HG02970 (cell line): ENCODE data around the gene LPCAT1.
"Not testable (repeated sequence)": the region's sequence is repeated elsewhere in the genome, so short reads cannot be mapped to it uniquely, and the experiment has no call there.

Experiments
- ATAC-seq: cut with Tn5 transposase; IDR thresholded peaks from one replicate; pipeline ENCODE4 v1.9.1; 2021; ENCODE audit warnings: mild to moderate bottlenecking, moderate library complexity, moderate number of reproducible peaks; ENCODE audit not compliant: unreplicated experiment, low FRiP score

The LPCAT1 gene

GRCh38 chr5:1468629-1469527, 54.9 kb downstream of the LPCAT1 start:
- no peak for ATAC-seq

- no peak for ATAC-seq
Measured at GRCh38 chr5:1468247-1468612, 55.5 kb downstream of the LPCAT1 start.

- ATAC-seq = no peak
Measured at GRCh38 chr5:1467341-1468246, 56.2 kb downstream of the LPCAT1 start.

- no peak for ATAC-seq
Measured at GRCh38 chr5:1466631-1467265, 57.0 kb downstream of the LPCAT1 start.

- no peak for ATAC-seq
Measured at GRCh38 chr5:1465966-1466471, 57.7 kb downstream of the LPCAT1 start.

GRCh38 chr5:1465117-1465516, 58.6 kb downstream of the LPCAT1 start:
- no peak for ATAC-seq

- no peak for ATAC-seq
Measured at GRCh38 chr5:1464511-1464910, 59.2 kb downstream of the LPCAT1 start.

GRCh38 chr5:1464096-1464446, 59.7 kb downstream of the LPCAT1 start:
- no peak for ATAC-seq

GRCh38 chr5:1463326-1464095, 60.2 kb downstream of the LPCAT1 start:
- no peak for ATAC-seq

- ATAC-seq = no peak
Measured at GRCh38 chr5:1462358-1462757, 61.4 kb downstream of the LPCAT1 start.

GRCh38 chr5:1461396-1461795, 62.4 kb downstream of the LPCAT1 start:
- ATAC-seq = no peak

- ATAC-seq = no peak
Measured at GRCh38 chr5:1460054-1460682, 63.6 kb downstream of the LPCAT1 start.

GRCh38 chr5:1459435-1459834, 64.3 kb downstream of the LPCAT1 start:
- not testable (repeated sequence) for ATAC-seq

- ATAC-seq = not testable (repeated sequence)
Measured at GRCh38 chr5:1456110-1456881, 67.5 kb downstream of the LPCAT1 start.

- ATAC-seq = no peak
Measured at GRCh38 chr5:1453613-1454012, 70.1 kb downstream of the LPCAT1 start.

GRCh38 chr5:1449081-1449630, 74.6 kb downstream of the LPCAT1 start:
- ATAC-seq = no peak

GRCh38 chr5:1448511-1449011, 75.2 kb downstream of the LPCAT1 start:
- no peak for ATAC-seq

- ATAC-seq = no peak
Measured at GRCh38 chr5:1447671-1448361, 75.9 kb downstream of the LPCAT1 start.
